DND-41 (cell line): Measurements from ENCODE around the gene PSMA5.

Source experiments
- ATAC-seq: fragments of 200-7000 bp; cut with Tn5 transposase; 3 replicates; pipeline ENCODE4 v1.9.1; 2021; ENCODE audit warnings: low read depth; ENCODE audit not compliant: insufficient read depth
- DNase-seq: peaks from one replicate; pipeline ENCODE4 v3.0.0-alpha.2; 2020
- H2AFZ ChIP-seq: 2 replicates; pipeline ENCODE4 v1.6.0; 2012; ENCODE audit warnings: low read depth, low read length
- H3K27ac ChIP-seq: 2 replicates; pipeline ENCODE4 v1.5.1; 2012; ENCODE audit warnings: low read length, inconsistent platforms
- H3K27me3 ChIP-seq: fragments of 200-600 bp; sonication (generic); 2 replicates; pipeline ENCODE4 v1.6.0; 2012; ENCODE audit warnings: low read length, mild to moderate bottlenecking, inconsistent platforms; ENCODE audit not compliant: insufficient read depth, poor library complexity
- H3K36me3 ChIP-seq: 2 replicates; pipeline ENCODE4 v1.5.1; 2012; ENCODE audit warnings: low read length, inconsistent platforms; ENCODE audit not compliant: insufficient read depth
- H3K4me1 ChIP-seq: 2 replicates; pipeline ENCODE4 v1.5.1; 2012; ENCODE audit warnings: mild to moderate bottlenecking, low read length; ENCODE audit not compliant: insufficient read depth
- H3K4me2 ChIP-seq: 2 replicates; pipeline ENCODE4 v1.6.0; 2012; ENCODE audit warnings: mild to moderate bottlenecking, moderate library complexity, low read length, inconsistent platforms; ENCODE audit not compliant: insufficient read depth
- H3K4me3 ChIP-seq, 2 experiments: fragments of 200-600 bp in 1 of 2; shearing (Covaris generic) in 1 of 2; 2 replicates each; pipeline ENCODE4 v1.5.1; 2012 to 2016; ENCODE audit warnings: inconsistent platforms in 2 of 2, low read length in 2 of 2, mild to moderate bottlenecking in 2 of 2, low read depth in 1 of 2, moderate library complexity in 1 of 2
- H3K79me2 ChIP-seq: 2 replicates; pipeline ENCODE4 v1.6.0; 2012; ENCODE audit warnings: low read length, inconsistent platforms; ENCODE audit not compliant: insufficient read depth
- H3K9ac ChIP-seq: 2 replicates; pipeline ENCODE4 v1.6.0; 2012; ENCODE audit warnings: low read depth, mild to moderate bottlenecking, inconsistent platforms, low read length, moderate library complexity
- H3K9me3 ChIP-seq: 2 replicates; pipeline ENCODE4 v1.5.1; 2012; ENCODE audit warnings: low read length, moderate library complexity, mild to moderate bottlenecking, inconsistent platforms; ENCODE audit not compliant: insufficient read depth, severe bottlenecking
- H4K20me1 ChIP-seq: 2 replicates; pipeline ENCODE4 v1.6.0; 2012; ENCODE audit warnings: low read length; ENCODE audit not compliant: insufficient read depth
- EZH2 ChIP-seq: IDR thresholded peaks from 3 replicates; pipeline ENCODE4 v1.6.1; 2012; ENCODE audit warnings: borderline replicate concordance, low read depth, mild to moderate bottlenecking, moderate library complexity, low read length, inconsistent platforms; ENCODE audit not compliant: severe bottlenecking
- TF ChIP-seq, protein P1 (sequence below): IDR thresholded peaks from 2 replicates; pipeline ENCODE4 v1.5.1; 2012; ENCODE audit warnings: borderline replicate concordance, low read length, moderate library complexity, mild to moderate bottlenecking; ENCODE audit not compliant: poor library complexity, severe bottlenecking; ENCODE audit errors: extremely low read depth

PSMA5 gene

DNA sequence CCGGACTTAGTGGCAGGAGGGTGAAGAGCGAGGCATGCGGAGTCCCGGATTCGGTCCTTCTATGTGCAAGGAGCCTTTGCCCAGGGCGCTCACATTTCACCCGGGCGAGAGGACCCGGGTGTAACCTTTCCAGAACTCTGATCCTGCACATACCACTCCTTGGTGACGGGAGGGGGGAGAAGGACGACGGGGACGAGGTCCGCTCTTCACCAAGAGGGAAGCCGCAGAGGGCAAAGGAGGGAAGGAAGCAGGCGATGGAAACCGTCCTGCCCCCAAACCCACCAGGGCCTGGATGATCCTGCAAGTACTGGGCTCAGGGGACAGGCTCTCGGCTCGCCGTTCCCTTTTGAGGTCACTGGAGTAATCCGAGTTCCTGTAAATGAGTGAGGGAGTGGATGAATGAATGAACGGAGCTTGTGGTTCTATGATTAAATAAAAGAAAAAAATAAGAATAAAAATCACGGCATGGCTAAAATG lies 41.1 kb upstream of the PSMA5 start:
- H3K27me3 ChIP-seq: peaks cover 16% of the 10 kb centered on the region
- H3K9me3 ChIP-seq: no peaks in the 10 kb centered on the region
- no peak overlapping the region for H2AFZ ChIP-seq
- H3K9ac ChIP-seq: no peak overlapping the region
- TF ChIP-seq EZH2: no peak
- TF ChIP-seq, protein P1, sequence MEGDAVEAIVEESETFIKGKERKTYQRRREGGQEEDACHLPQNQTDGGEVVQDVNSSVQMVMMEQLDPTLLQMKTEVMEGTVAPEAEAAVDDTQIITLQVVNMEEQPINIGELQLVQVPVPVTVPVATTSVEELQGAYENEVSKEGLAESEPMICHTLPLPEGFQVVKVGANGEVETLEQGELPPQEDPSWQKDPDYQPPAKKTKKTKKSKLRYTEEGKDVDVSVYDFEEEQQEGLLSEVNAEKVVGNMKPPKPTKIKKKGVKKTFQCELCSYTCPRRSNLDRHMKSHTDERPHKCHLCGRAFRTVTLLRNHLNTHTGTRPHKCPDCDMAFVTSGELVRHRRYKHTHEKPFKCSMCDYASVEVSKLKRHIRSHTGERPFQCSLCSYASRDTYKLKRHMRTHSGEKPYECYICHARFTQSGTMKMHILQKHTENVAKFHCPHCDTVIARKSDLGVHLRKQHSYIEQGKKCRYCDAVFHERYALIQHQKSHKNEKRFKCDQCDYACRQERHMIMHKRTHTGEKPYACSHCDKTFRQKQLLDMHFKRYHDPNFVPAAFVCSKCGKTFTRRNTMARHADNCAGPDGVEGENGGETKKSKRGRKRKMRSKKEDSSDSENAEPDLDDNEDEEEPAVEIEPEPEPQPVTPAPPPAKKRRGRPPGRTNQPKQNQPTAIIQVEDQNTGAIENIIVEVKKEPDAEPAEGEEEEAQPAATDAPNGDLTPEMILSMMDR: no peak
- H3K4me1 ChIP-seq: no peaks in the 10 kb centered on the region
- DNase-seq (no peak), ATAC-seq (no peak)
- no peaks in the 10 kb centered on the region for H4K20me1 ChIP-seq
- no peak overlapping the region for H3K4me3 ChIP-seq
- no peaks in the 10 kb centered on the region for H3K36me3 ChIP-seq
- H3K79me2 ChIP-seq: no peaks in the 10 kb centered on the region
- H3K4me2 ChIP-seq: no peak overlapping the region
- H3K27ac ChIP-seq: no peak overlapping the region

- H3K27ac ChIP-seq: no peak within 1 kb of the TSS
- no peaks in the 10 kb centered on the region for H3K4me1 ChIP-seq
- ATAC-seq (no peak), DNase-seq (no peak)
- H3K27me3 ChIP-seq: peaks cover 16% of the 10 kb centered on the region
- no peak within 1 kb of the TSS for H2AFZ ChIP-seq
- H3K9ac ChIP-seq: no peak within 1 kb of the TSS
- H4K20me1 ChIP-seq: no peaks in the 10 kb centered on the region
- TF ChIP-seq, protein P1: no peak
- no peak for TF ChIP-seq EZH2
- H3K9me3 ChIP-seq: no peaks in the 10 kb centered on the region
- H3K36me3 ChIP-seq: no peaks in the 10 kb centered on the region
- no peak within 1 kb of the TSS for H3K4me3 ChIP-seq
- no peaks in the 10 kb centered on the region for H3K79me2 ChIP-seq
- H3K4me2 ChIP-seq: no peak within 1 kb of the TSS
Measured at GRCh38 chr1:109466452-109467300, 40.4 kb upstream of the PSMA5 start, which contains the start of gene SYPL2. Gene SYPL2, plus strand, starts transcription at chr1:109466546. Its CDS starts 298 bp downstream, at chr1:109466844.

GRCh38 chr1:109466125-109466451 lies 39.8 kb upstream of the PSMA5 start:
- H3K36me3 ChIP-seq: no peaks in the 10 kb centered on the region
- no peak overlapping the region for H3K9ac ChIP-seq
- peaks cover 16% of the 10 kb centered on the region for H3K27me3 ChIP-seq
- H3K4me2 ChIP-seq: no peak overlapping the region
- no peak for DNase-seq
- no peaks in the 10 kb centered on the region for H3K9me3 ChIP-seq
- no peak overlapping the region for H2AFZ ChIP-seq
- TF ChIP-seq, protein P1: no peak
- no peak for TF ChIP-seq EZH2
- no peaks in the 10 kb centered on the region for H3K79me2 ChIP-seq
- no peak for ATAC-seq
- no peaks in the 10 kb centered on the region for H3K4me1 ChIP-seq
- H4K20me1 ChIP-seq: no peaks in the 10 kb centered on the region
- H3K27ac ChIP-seq: no peak overlapping the region
- H3K4me3 ChIP-seq: no peak overlapping the region

DNA sequence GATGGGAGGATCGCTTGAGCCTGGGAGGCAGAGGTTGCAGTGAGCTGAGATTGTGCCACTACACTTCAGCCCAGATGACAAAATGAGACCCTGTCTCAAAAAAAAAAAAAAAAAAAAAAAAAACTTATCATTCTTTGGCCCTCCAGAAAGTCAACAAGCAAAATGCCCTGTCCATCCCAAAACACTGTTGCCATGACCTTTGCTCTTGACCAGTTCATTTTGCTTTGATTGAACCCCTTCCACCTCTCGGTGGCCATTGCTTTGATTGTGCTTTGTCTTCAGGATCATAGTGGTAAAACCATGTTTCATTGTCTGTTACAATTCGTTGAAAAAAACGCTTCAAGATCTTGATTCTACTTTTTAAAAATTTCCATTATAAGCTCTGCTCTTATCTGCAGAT lies 31.6 kb upstream of the PSMA5 start:
- Histone ChIP-seq H3K27ac (no peak overlapping the region), H3K4me3 (no peak overlapping the region), H3K79me2 (no peaks in the 10 kb centered on the region), H3K27me3 (peaks cover 2% of the 10 kb centered on the region), H3K4me2 (no peak overlapping the region), H3K4me1 (no peaks in the 10 kb centered on the region), H4K20me1 (no peaks in the 10 kb centered on the region), H3K36me3 (no peaks in the 10 kb centered on the region), H3K9me3 (peaks cover 18% of the 10 kb centered on the region), H3K9ac (no peak overlapping the region), H2AFZ (no peak overlapping the region)
- no peak for DNase-seq
- TF ChIP-seq, protein P1: no peak
- no peak for TF ChIP-seq EZH2
- ATAC-seq: no peak
